Measurements from ENCODE around the gene PARL.

PARL gene

GRCh38 chr3:183822631-183823030 is 62.0 kb downstream of the PARL start:
- H3K9ac ChIP-seq (ENCODE audit: low read depth in 1 of 2, low read length in 2 of 2): no peak overlapping the region
- H3K4me1 ChIP-seq (ENCODE audit: control insufficient read depth in 2 of 2, insufficient read depth in 2 of 2, low read length in 2 of 2): peaks cover 7 to 9% of the 10 kb centered on the region in 2 donors

GRCh38 chr3:183819831-183820230 is 64.8 kb downstream of the PARL start:
- Histone ChIP-seq H3K9me3 (ENCODE audit: control insufficient read depth in 2 of 2, low read length in 2 of 2) (no peaks in the 10 kb centered on the region), H3K9ac (ENCODE audit: low read depth in 1 of 2, low read length in 2 of 2) (no peak overlapping the region), H3K4me1 (ENCODE audit: control insufficient read depth in 2 of 2, insufficient read depth in 2 of 2, low read length in 2 of 2) (peaks cover 8% of the 10 kb centered on the region in 2 donors), H3K4me3 (ENCODE audit: low read length in 2 of 2) (no peak overlapping the region), H3K27me3 (ENCODE audit: control insufficient read depth in 2 of 2, insufficient read depth in 2 of 2, low read length in 2 of 2) (no peaks in the 10 kb centered on the region), H3K36me3 (ENCODE audit: control insufficient read depth in 2 of 2, insufficient read depth in 2 of 2, low read length in 2 of 2) (peaks cover 0 to 9% of the 10 kb centered on the region in 2 donors), H3K27ac (ENCODE audit: low read depth in 2 of 2, low read length in 2 of 2) (no peak overlapping the region)

More at GRCh38 chr3:183822631-183823030, 62.0 kb downstream of the PARL start:
- Histone ChIP-seq H3K9me3 (ENCODE audit: control insufficient read depth in 2 of 2, low read length in 2 of 2) (no peaks in the 10 kb centered on the region), H3K36me3 (ENCODE audit: control insufficient read depth in 2 of 2, insufficient read depth in 2 of 2, low read length in 2 of 2) (no peaks in the 10 kb centered on the region), H3K4me3 (ENCODE audit: low read length in 2 of 2) (no peak overlapping the region), H3K27ac (ENCODE audit: low read depth in 2 of 2, low read length in 2 of 2) (no peak overlapping the region), H3K27me3 (ENCODE audit: control insufficient read depth in 2 of 2, insufficient read depth in 2 of 2, low read length in 2 of 2) (no peaks in the 10 kb centered on the region)

- no peaks in the 10 kb centered on the region for H3K27me3 ChIP-seq (ENCODE audit: control insufficient read depth in 2 of 2, insufficient read depth in 2 of 2, low read length in 2 of 2)
- no peak overlapping the region for H3K9ac ChIP-seq (ENCODE audit: low read depth in 1 of 2, low read length in 2 of 2)
- H3K4me1 ChIP-seq (ENCODE audit: control insufficient read depth in 2 of 2, insufficient read depth in 2 of 2, low read length in 2 of 2): peaks cover 0 to 2% of the 10 kb centered on the region in 2 donors
- peaks cover 0 to 9% of the 10 kb centered on the region in 2 donors for H3K36me3 ChIP-seq (ENCODE audit: control insufficient read depth in 2 of 2, insufficient read depth in 2 of 2, low read length in 2 of 2)
- H3K4me3 ChIP-seq (ENCODE audit: low read length in 2 of 2): no peak overlapping the region
- no peak overlapping the region for H3K27ac ChIP-seq (ENCODE audit: low read depth in 2 of 2, low read length in 2 of 2)
- H3K9me3 ChIP-seq (ENCODE audit: control insufficient read depth in 2 of 2, low read length in 2 of 2): no peaks in the 10 kb centered on the region
Observed at GRCh38 chr3:183818706-183819624, 65.7 kb downstream of the PARL start.

GRCh38 chr3:183818041-183818620 is 66.5 kb downstream of the PARL start:
- H3K27me3 ChIP-seq (ENCODE audit: control insufficient read depth in 2 of 2, insufficient read depth in 2 of 2, low read length in 2 of 2): no peaks in the 10 kb centered on the region
- no peak overlapping the region for H3K4me3 ChIP-seq (ENCODE audit: low read length in 2 of 2)
- peaks cover 0 to 9% of the 10 kb centered on the region in 2 donors for H3K36me3 ChIP-seq (ENCODE audit: control insufficient read depth in 2 of 2, insufficient read depth in 2 of 2, low read length in 2 of 2)
- no peak overlapping the region for H3K9ac ChIP-seq (ENCODE audit: low read depth in 1 of 2, low read length in 2 of 2)
- peaks cover 0 to 2% of the 10 kb centered on the region in 2 donors for H3K4me1 ChIP-seq (ENCODE audit: control insufficient read depth in 2 of 2, insufficient read depth in 2 of 2, low read length in 2 of 2)
- no peak overlapping the region for H3K27ac ChIP-seq (ENCODE audit: low read depth in 2 of 2, low read length in 2 of 2)
- no peaks in the 10 kb centered on the region for H3K9me3 ChIP-seq (ENCODE audit: control insufficient read depth in 2 of 2, low read length in 2 of 2)

GRCh38 chr3:183817639-183818038 is 67.0 kb downstream of the PARL start:
- peaks cover 0 to 2% of the 10 kb centered on the region in 2 donors for H3K4me1 ChIP-seq (ENCODE audit: control insufficient read depth in 2 of 2, insufficient read depth in 2 of 2, low read length in 2 of 2)
- H3K27me3 ChIP-seq (ENCODE audit: control insufficient read depth in 2 of 2, insufficient read depth in 2 of 2, low read length in 2 of 2): no peaks in the 10 kb centered on the region
- peaks cover 0 to 11% of the 10 kb centered on the region in 2 donors for H3K36me3 ChIP-seq (ENCODE audit: control insufficient read depth in 2 of 2, insufficient read depth in 2 of 2, low read length in 2 of 2)
- no peaks in the 10 kb centered on the region for H3K9me3 ChIP-seq (ENCODE audit: control insufficient read depth in 2 of 2, low read length in 2 of 2)
- H3K4me3 ChIP-seq (ENCODE audit: low read length in 2 of 2): no peak overlapping the region
- H3K27ac ChIP-seq (ENCODE audit: low read depth in 2 of 2, low read length in 2 of 2): no peak overlapping the region
- H3K9ac ChIP-seq (ENCODE audit: low read depth in 1 of 2, low read length in 2 of 2): no peak overlapping the region

- H3K4me3 ChIP-seq (ENCODE audit: low read length in 2 of 2): no peak overlapping the region
- H3K4me1 ChIP-seq (ENCODE audit: control insufficient read depth in 2 of 2, insufficient read depth in 2 of 2, low read length in 2 of 2): peaks cover 0 to 2% of the 10 kb centered on the region in 2 donors
- no peaks in the 10 kb centered on the region for H3K9me3 ChIP-seq (ENCODE audit: control insufficient read depth in 2 of 2, low read length in 2 of 2)
- peaks cover 0 to 11% of the 10 kb centered on the region in 2 donors for H3K36me3 ChIP-seq (ENCODE audit: control insufficient read depth in 2 of 2, insufficient read depth in 2 of 2, low read length in 2 of 2)
- no peaks in the 10 kb centered on the region for H3K27me3 ChIP-seq (ENCODE audit: control insufficient read depth in 2 of 2, insufficient read depth in 2 of 2, low read length in 2 of 2)
- H3K9ac ChIP-seq (ENCODE audit: low read depth in 1 of 2, low read length in 2 of 2): no peak overlapping the region
- no peak overlapping the region for H3K27ac ChIP-seq (ENCODE audit: low read depth in 2 of 2, low read length in 2 of 2)
Observed at GRCh38 chr3:183816681-183817510, 67.8 kb downstream of the PARL start.

GRCh38 chr3:183815951-183816475 is 68.7 kb downstream of the PARL start:
- H3K27ac ChIP-seq (ENCODE audit: low read depth in 2 of 2, low read length in 2 of 2): no peak overlapping the region
- no peaks in the 10 kb centered on the region for H3K9me3 ChIP-seq (ENCODE audit: control insufficient read depth in 2 of 2, low read length in 2 of 2)
- H3K4me1 ChIP-seq (ENCODE audit: control insufficient read depth in 2 of 2, insufficient read depth in 2 of 2, low read length in 2 of 2): peaks cover 0 to 2% of the 10 kb centered on the region in 2 donors
- no peak overlapping the region for H3K9ac ChIP-seq (ENCODE audit: low read depth in 1 of 2, low read length in 2 of 2)
- no peaks in the 10 kb centered on the region for H3K27me3 ChIP-seq (ENCODE audit: control insufficient read depth in 2 of 2, insufficient read depth in 2 of 2, low read length in 2 of 2)
- H3K4me3 ChIP-seq (ENCODE audit: low read length in 2 of 2): no peak overlapping the region
- peaks cover 2 to 15% of the 10 kb centered on the region in 2 donors for H3K36me3 ChIP-seq (ENCODE audit: control insufficient read depth in 2 of 2, insufficient read depth in 2 of 2, low read length in 2 of 2)

- H3K27me3 ChIP-seq (ENCODE audit: control insufficient read depth in 2 of 2, insufficient read depth in 2 of 2, low read length in 2 of 2): no peaks in the 10 kb centered on the region
- H3K4me3 ChIP-seq (ENCODE audit: low read length in 2 of 2): no peak overlapping the region
- H3K27ac ChIP-seq (ENCODE audit: low read depth in 2 of 2, low read length in 2 of 2): no peak overlapping the region
- H3K9me3 ChIP-seq (ENCODE audit: control insufficient read depth in 2 of 2, low read length in 2 of 2): no peaks in the 10 kb centered on the region
- peaks cover 0 to 2% of the 10 kb centered on the region in 2 donors for H3K4me1 ChIP-seq (ENCODE audit: control insufficient read depth in 2 of 2, insufficient read depth in 2 of 2, low read length in 2 of 2)
- no peak overlapping the region for H3K9ac ChIP-seq (ENCODE audit: low read depth in 1 of 2, low read length in 2 of 2)
- H3K36me3 ChIP-seq (ENCODE audit: control insufficient read depth in 2 of 2, insufficient read depth in 2 of 2, low read length in 2 of 2): peaks cover 7 to 20% of the 10 kb centered on the region in 2 donors
Observed at GRCh38 chr3:183815563-183815940, 69.1 kb downstream of the PARL start.

- H3K27ac ChIP-seq (ENCODE audit: low read depth in 2 of 2, low read length in 2 of 2): no peak overlapping the region
- H3K36me3 ChIP-seq (ENCODE audit: control insufficient read depth in 2 of 2, insufficient read depth in 2 of 2, low read length in 2 of 2): peaks cover 14 to 33% of the 10 kb centered on the region in 2 donors
- no peak overlapping the region for H3K4me3 ChIP-seq (ENCODE audit: low read length in 2 of 2)
- H3K9me3 ChIP-seq (ENCODE audit: control insufficient read depth in 2 of 2, low read length in 2 of 2): no peaks in the 10 kb centered on the region
- no peak overlapping the region for H3K9ac ChIP-seq (ENCODE audit: low read depth in 1 of 2, low read length in 2 of 2)
- peaks cover 0 to 2% of the 10 kb centered on the region in 2 donors for H3K4me1 ChIP-seq (ENCODE audit: control insufficient read depth in 2 of 2, insufficient read depth in 2 of 2, low read length in 2 of 2)
- H3K27me3 ChIP-seq (ENCODE audit: control insufficient read depth in 2 of 2, insufficient read depth in 2 of 2, low read length in 2 of 2): no peaks in the 10 kb centered on the region
Observed at GRCh38 chr3:183814240-183814639, 70.4 kb downstream of the PARL start.
